ENCODE data around the gene TCF3.

TCF3 gene

GRCh38 chr19:1609680-1610474 is 42.5 kb downstream of the TCF3 start:
- TF ChIP-seq, protein P1, sequence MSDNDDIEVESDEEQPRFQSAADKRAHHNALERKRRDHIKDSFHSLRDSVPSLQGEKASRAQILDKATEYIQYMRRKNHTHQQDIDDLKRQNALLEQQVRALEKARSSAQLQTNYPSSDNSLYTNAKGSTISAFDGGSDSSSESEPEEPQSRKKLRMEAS (IDR thresholded peaks at IDR 0.05): no peak
- TF ChIP-seq NFIC (IDR thresholded peaks at IDR 0.05) (no peak), EGR1 (IDR thresholded peaks at IDR 0.05) (no peak), TCF12 (IDR thresholded peaks at IDR 0.05; ENCODE audit: low read depth) (no peak), CEBPB (IDR thresholded peaks at IDR 0.05) (no peak), YY1 (IDR thresholded peaks at IDR 0.05; ENCODE audit: low read depth) (no peak), CREB1 (IDR thresholded peaks at IDR 0.05; ENCODE audit: low read depth) (no peak), TAF1 (IDR thresholded peaks at IDR 0.05; ENCODE audit: low read depth) (no peak), FOXM1 (IDR thresholded peaks at IDR 0.05; ENCODE audit: borderline replicate concordance, low read depth) (no peak), TEAD4 (IDR thresholded peaks at IDR 0.05) (no peak), RAD21 (IDR thresholded peaks at IDR 0.05; ENCODE audit: low read depth) (no peak), EP300 (IDR thresholded peaks at IDR 0.05; ENCODE audit: borderline replicate concordance) (no peak), ZBTB7A (IDR thresholded peaks at IDR 0.05; ENCODE audit: low read depth) (no peak)
- TF ChIP-seq, protein P2, sequence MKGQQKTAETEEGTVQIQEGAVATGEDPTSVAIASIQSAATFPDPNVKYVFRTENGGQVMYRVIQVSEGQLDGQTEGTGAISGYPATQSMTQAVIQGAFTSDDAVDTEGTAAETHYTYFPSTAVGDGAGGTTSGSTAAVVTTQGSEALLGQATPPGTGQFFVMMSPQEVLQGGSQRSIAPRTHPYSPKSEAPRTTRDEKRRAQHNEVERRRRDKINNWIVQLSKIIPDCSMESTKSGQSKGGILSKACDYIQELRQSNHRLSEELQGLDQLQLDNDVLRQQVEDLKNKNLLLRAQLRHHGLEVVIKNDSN (IDR thresholded peaks at IDR 0.05): no peak
- TF ChIP-seq, protein P3, sequence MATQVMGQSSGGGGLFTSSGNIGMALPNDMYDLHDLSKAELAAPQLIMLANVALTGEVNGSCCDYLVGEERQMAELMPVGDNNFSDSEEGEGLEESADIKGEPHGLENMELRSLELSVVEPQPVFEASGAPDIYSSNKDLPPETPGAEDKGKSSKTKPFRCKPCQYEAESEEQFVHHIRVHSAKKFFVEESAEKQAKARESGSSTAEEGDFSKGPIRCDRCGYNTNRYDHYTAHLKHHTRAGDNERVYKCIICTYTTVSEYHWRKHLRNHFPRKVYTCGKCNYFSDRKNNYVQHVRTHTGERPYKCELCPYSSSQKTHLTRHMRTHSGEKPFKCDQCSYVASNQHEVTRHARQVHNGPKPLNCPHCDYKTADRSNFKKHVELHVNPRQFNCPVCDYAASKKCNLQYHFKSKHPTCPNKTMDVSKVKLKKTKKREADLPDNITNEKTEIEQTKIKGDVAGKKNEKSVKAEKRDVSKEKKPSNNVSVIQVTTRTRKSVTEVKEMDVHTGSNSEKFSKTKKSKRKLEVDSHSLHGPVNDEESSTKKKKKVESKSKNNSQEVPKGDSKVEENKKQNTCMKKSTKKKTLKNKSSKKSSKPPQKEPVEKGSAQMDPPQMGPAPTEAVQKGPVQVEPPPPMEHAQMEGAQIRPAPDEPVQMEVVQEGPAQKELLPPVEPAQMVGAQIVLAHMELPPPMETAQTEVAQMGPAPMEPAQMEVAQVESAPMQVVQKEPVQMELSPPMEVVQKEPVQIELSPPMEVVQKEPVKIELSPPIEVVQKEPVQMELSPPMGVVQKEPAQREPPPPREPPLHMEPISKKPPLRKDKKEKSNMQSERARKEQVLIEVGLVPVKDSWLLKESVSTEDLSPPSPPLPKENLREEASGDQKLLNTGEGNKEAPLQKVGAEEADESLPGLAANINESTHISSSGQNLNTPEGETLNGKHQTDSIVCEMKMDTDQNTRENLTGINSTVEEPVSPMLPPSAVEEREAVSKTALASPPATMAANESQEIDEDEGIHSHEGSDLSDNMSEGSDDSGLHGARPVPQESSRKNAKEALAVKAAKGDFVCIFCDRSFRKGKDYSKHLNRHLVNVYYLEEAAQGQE (IDR thresholded peaks at IDR 0.05; ENCODE audit: low read depth): no peak

GRCh38 chr19:1609103-1609396 is 43.4 kb downstream of the TCF3 start:
- TF ChIP-seq, protein P2 (IDR thresholded peaks at IDR 0.05): no peak
- TF ChIP-seq TEAD4 (IDR thresholded peaks at IDR 0.05): no peak
- no peak for TF ChIP-seq YY1 (IDR thresholded peaks at IDR 0.05; ENCODE audit: low read depth)
- TF ChIP-seq TCF12 (IDR thresholded peaks at IDR 0.05; ENCODE audit: low read depth): no peak
- no peak for TF ChIP-seq FOXM1 (IDR thresholded peaks at IDR 0.05; ENCODE audit: borderline replicate concordance, low read depth)
- TF ChIP-seq, protein P1 (IDR thresholded peaks at IDR 0.05): no peak
- TF ChIP-seq CEBPB (IDR thresholded peaks at IDR 0.05): no peak
- TF ChIP-seq, protein P3 (IDR thresholded peaks at IDR 0.05; ENCODE audit: low read depth): no peak
- no peak for TF ChIP-seq EGR1 (IDR thresholded peaks at IDR 0.05)
- no peak for TF ChIP-seq ZBTB7A (IDR thresholded peaks at IDR 0.05; ENCODE audit: low read depth)
- no peak for TF ChIP-seq NFIC (IDR thresholded peaks at IDR 0.05)
- TF ChIP-seq TAF1 (IDR thresholded peaks at IDR 0.05; ENCODE audit: low read depth): no peak
- no peak for TF ChIP-seq CREB1 (IDR thresholded peaks at IDR 0.05; ENCODE audit: low read depth)

GRCh38 chr19:1608359-1609102 is 43.9 kb downstream of the TCF3 start:
- TF ChIP-seq YY1 (IDR thresholded peaks at IDR 0.05; ENCODE audit: low read depth): no peak
- TF ChIP-seq, protein P2 (IDR thresholded peaks at IDR 0.05): no peak
- TF ChIP-seq TAF1 (IDR thresholded peaks at IDR 0.05; ENCODE audit: low read depth): no peak
- no peak for TF ChIP-seq EGR1 (IDR thresholded peaks at IDR 0.05)
- TF ChIP-seq, protein P1 (IDR thresholded peaks at IDR 0.05): no peak

GRCh38 chr19:1606138-1606651 is 46.2 kb downstream of the TCF3 start:
- TF ChIP-seq TEAD4 (IDR thresholded peaks at IDR 0.05): no peak
- TF ChIP-seq, protein P3 (IDR thresholded peaks at IDR 0.05; ENCODE audit: low read depth): no peak
- no peak for TF ChIP-seq FOXM1 (IDR thresholded peaks at IDR 0.05; ENCODE audit: borderline replicate concordance, low read depth)
- no peak for TF ChIP-seq TCF12 (IDR thresholded peaks at IDR 0.05; ENCODE audit: low read depth)

Data from Ishikawa (cell line).